ENCODE measurements around the gene FBXO4. TPM values are rescaled to one million over a fixed set of nuclear protein-coding genes. Genes with fewer than 3 reads are reported as not detected.
A peak's percentile ranks its signal among the peaks of the same experiment; 100 is the strongest.

Gene FBXO4
- total RNA-seq, 2 donors from 2014 or later = 1.8 to 1.9 TPM

GRCh38 chr5:41896230-41896629, 28.9 kb upstream of the FBXO4 start:
- Mint-ChIP-seq H3K9me3 (peaks cover 2% of the 10 kb centered on the region), H3K4me3 (no peak overlapping the region)

GRCh38 chr5:41903382-41903891, 21.6 kb upstream of the FBXO4 start:
- H3K9me3 ChIP-seq (ENCODE audit: control insufficient read depth, low read length) = no peaks in the 10 kb centered on the region
- peak overlapping the region; percentile 90 for H3K4me3 ChIP-seq (ENCODE audit: low read length)
- Mint-ChIP-seq H3K4me1 (peaks cover 10% of the 10 kb centered on the region), H3K9me3 (no peaks in the 10 kb centered on the region), H3K4me3 (peak overlapping the region; percentile 88), H3K27me3 (ENCODE audit: insufficient read depth) (peaks cover 12% of the 10 kb centered on the region), H3K36me3 (ENCODE audit: low read depth) (peaks cover 16% of the 10 kb centered on the region), H3K27ac (peak overlapping the region; percentile 98)
- DNase-seq = no peak
- H3K9ac ChIP-seq (ENCODE audit: extremely low read depth, low read length, poor library complexity, severe bottlenecking) = peak overlapping the region; percentile 64
- H3K27me3 ChIP-seq (ENCODE audit: control insufficient read depth, insufficient read depth, low read length, poor library complexity, severe bottlenecking) = no peaks in the 10 kb centered on the region
- WGBS, 2 experiments (ENCODE audit: insufficient coverage in 1 of 2, insufficient read length in 1 of 2) = 52 to 71% methylated on average over 6 to 8 of the region's 8 CpGs
- TF ChIP-seq CTCF (conservative IDR thresholded peaks at IDR 0.05) = no peak
- H3K36me3 ChIP-seq (ENCODE audit: control insufficient read depth, insufficient read depth, low read length) = peaks cover 25% of the 10 kb centered on the region
- no peaks in the 10 kb centered on the region for H3K4me1 ChIP-seq (ENCODE audit: control insufficient read depth, insufficient read depth, low read length)
- peak overlapping the region; percentile 30 for H3K27ac ChIP-seq (ENCODE audit: low read depth, low read length)

More at GRCh38 chr5:41896230-41896629, 28.9 kb upstream of the FBXO4 start:
- H3K9ac ChIP-seq (ENCODE audit: extremely low read depth, low read length, poor library complexity, severe bottlenecking) = no peak overlapping the region
- TF ChIP-seq CTCF (conservative IDR thresholded peaks at IDR 0.05) = no peak
- H3K27me3 Mint-ChIP-seq (ENCODE audit: insufficient read depth) = peaks cover 29% of the 10 kb centered on the region
- peaks cover 39% of the 10 kb centered on the region for H3K27me3 ChIP-seq (ENCODE audit: control insufficient read depth, insufficient read depth, low read length, poor library complexity, severe bottlenecking)
- 53 to 83% methylated on average over 2 of the region's 2 CpGs for WGBS, 2 experiments (ENCODE audit: insufficient coverage in 1 of 2, insufficient read length in 1 of 2)
- H3K27ac ChIP-seq (ENCODE audit: low read depth, low read length) = no peak overlapping the region
- no peaks in the 10 kb centered on the region for H3K9me3 ChIP-seq (ENCODE audit: control insufficient read depth, low read length)
- no peaks in the 10 kb centered on the region for H3K4me1 ChIP-seq (ENCODE audit: control insufficient read depth, insufficient read depth, low read length)
- H3K4me1 Mint-ChIP-seq = no peaks in the 10 kb centered on the region
- H3K36me3 ChIP-seq (ENCODE audit: control insufficient read depth, insufficient read depth, low read length) = no peaks in the 10 kb centered on the region
- no peaks in the 10 kb centered on the region for H3K36me3 Mint-ChIP-seq (ENCODE audit: low read depth)
- H3K4me3 ChIP-seq (ENCODE audit: low read length) = no peak overlapping the region
- no peak overlapping the region for H3K27ac Mint-ChIP-seq
- no peak for DNase-seq

DNA sequence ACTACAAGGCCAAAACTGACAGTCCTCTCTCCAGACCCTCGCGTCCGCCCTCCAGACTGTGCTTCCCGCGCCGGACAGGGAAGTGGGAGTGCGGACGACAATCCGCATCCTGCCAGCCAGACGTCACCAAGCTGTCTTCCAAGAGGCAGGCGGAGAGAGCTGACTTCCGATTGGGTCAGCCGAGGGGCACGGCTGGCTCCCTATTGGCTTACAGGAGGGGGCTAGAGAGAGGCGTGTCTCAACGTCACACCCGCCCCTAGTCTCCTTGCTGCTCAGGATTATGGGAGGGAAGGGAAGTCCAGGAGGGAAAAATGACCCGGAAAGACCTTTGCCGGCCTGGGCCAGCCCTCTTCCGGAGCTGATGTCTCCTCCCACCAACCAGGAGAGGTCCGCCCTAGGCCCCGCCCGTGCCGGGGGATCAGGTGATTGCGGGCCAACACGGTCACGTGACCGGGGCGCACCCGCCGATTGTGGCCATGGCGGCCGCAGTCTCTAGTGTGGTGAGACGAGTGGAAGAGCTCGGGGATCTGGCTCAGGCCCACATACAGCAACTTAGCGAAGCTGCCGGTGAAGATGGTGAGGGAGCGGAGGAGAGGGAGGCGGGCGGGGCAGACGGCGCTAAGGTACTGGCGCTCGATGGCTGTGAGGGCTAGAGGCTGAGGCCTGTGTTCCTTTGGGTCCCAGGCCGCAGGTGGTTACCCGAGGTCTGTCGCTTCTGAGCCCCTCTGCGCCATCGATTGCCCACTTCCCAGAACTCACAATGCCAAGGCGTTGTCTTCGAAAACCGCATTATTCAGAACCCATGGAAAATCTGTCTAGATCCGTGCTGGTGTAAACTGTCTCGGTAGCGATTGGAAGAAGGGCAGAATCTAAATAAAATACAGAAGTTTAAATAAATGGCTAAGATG, 20.9 kb upstream of the FBXO4 start, which contains the start of gene RIMOC1:
Gene RIMOC1, plus strand, starts transcription at position 453 of the 908 bp plus-strand sequence. Its CDS starts 24 bp downstream, at position 477.
- H3K4me1 ChIP-seq (ENCODE audit: control insufficient read depth, insufficient read depth, low read length) = no peaks in the 10 kb centered on the region
- WGBS, 2 experiments (ENCODE audit: insufficient coverage in 1 of 2, insufficient read length in 1 of 2) = 0% methylated on average over 18 to 55 of the region's 55 CpGs
- TF ChIP-seq CTCF (conservative IDR thresholded peaks at IDR 0.05) = no peak
- H3K4me3 ChIP-seq (ENCODE audit: low read length) = peak within 1 kb of the TSS; percentile 94
- peak; percentile 99 for DNase-seq
- Mint-ChIP-seq H3K27me3 (ENCODE audit: insufficient read depth) (peaks cover 12% of the 10 kb centered on the region), H3K4me3 (peak within 1 kb of the TSS; percentile 88), H3K4me1 (peaks cover 10% of the 10 kb centered on the region), H3K36me3 (ENCODE audit: low read depth) (peaks cover 19% of the 10 kb centered on the region), H3K9me3 (no peaks in the 10 kb centered on the region), H3K27ac (peak within 1 kb of the TSS; percentile 98)
- H3K36me3 ChIP-seq (ENCODE audit: control insufficient read depth, insufficient read depth, low read length) = peaks cover 32% of the 10 kb centered on the region
- no peaks in the 10 kb centered on the region for H3K9me3 ChIP-seq (ENCODE audit: control insufficient read depth, low read length)
- H3K27me3 ChIP-seq (ENCODE audit: control insufficient read depth, insufficient read depth, low read length, poor library complexity, severe bottlenecking) = no peaks in the 10 kb centered on the region
- peak within 1 kb of the TSS; percentile 83 for H3K27ac ChIP-seq (ENCODE audit: low read depth, low read length)
- H3K9ac ChIP-seq (ENCODE audit: extremely low read depth, low read length, poor library complexity, severe bottlenecking) = peak within 1 kb of the TSS; percentile 87

Measured in endodermal cell (in vitro differentiated cells).